ENCODE data around the gene KANTR. TPM values are rescaled to one million over a fixed set of nuclear protein-coding genes. Genes with fewer than 3 reads are reported as not detected.

Gene KANTR
- total RNA-seq, 1 experiment from 2014 or later = 9.7 TPM

- TF ChIP-seq EZH2 (IDR thresholded peaks at IDR 0.05; ENCODE audit: low read length, unreplicated experiment) (no peak), CTCF (conservative IDR thresholded peaks at IDR 0.05; ENCODE audit: low read depth, low read length) (no peak), EZH2phosphoT487 (IDR thresholded peaks at IDR 0.05; ENCODE audit: borderline replicate concordance, low read length) (no peak)
- no peak overlapping the region for H3K27ac ChIP-seq (ENCODE audit: low read length)
- ATAC-seq (no peak), DNase-seq (no peak)
- H3K79me2 ChIP-seq (ENCODE audit: low read length) = no peaks in the 10 kb centered on the region
- H3K4me1 ChIP-seq (ENCODE audit: insufficient read depth, low read length) = peaks cover 7% of the 10 kb centered on the region; the same call in 1 of the 2 replicates
- POLR2A ChIA-PET (ENCODE audit: unreplicated experiment) = no interaction called here
- intact Hi-C loops (cut with micrococcal nuclease) = no loop called here
- TSS peak; percentile 20 for BruUV-seq (replicated peaks)
- H2AFZ ChIP-seq (ENCODE audit: low read length) = no peak overlapping the region
- H3K9me2 ChIP-seq (replicated peaks; ENCODE audit: low read length) = no peaks in the 10 kb centered on the region
- CTCF ChIA-PET = no interaction called here
- H3K9me3 ChIP-seq (ENCODE audit: low read length) = no peaks in the 10 kb centered on the region
- no peaks in the 10 kb centered on the region for H3K36me3 ChIP-seq (ENCODE audit: low read depth, low read length)
- H4K20me1 ChIP-seq (ENCODE audit: low read length) = no peaks in the 10 kb centered on the region
- H3K27me3 ChIP-seq (ENCODE audit: low read length) = no peaks in the 10 kb centered on the region
- no peak overlapping the region for H3K4me2 ChIP-seq (ENCODE audit: low read length)
- no peak overlapping the region for H3K9ac ChIP-seq (ENCODE audit: low read length)
- no peaks in the 10 kb centered on the region for H3F3A ChIP-seq (ENCODE audit: low read length, unreplicated experiment)
- H3K4me3 ChIP-seq (ENCODE audit: low read length) = no peak overlapping the region
Observed at GRCh38 chrX:53073115-53073586, 20.8 kb upstream of the KANTR start.

- H3K36me3 ChIP-seq (ENCODE audit: low read depth, low read length) = no peaks in the 10 kb centered on the region
- TF ChIP-seq EZH2 (IDR thresholded peaks at IDR 0.05; ENCODE audit: low read length, unreplicated experiment) = no peak
- no peak for TF ChIP-seq EZH2phosphoT487 (IDR thresholded peaks at IDR 0.05; ENCODE audit: borderline replicate concordance, low read length)
- TF ChIP-seq CTCF (conservative IDR thresholded peaks at IDR 0.05; ENCODE audit: low read depth, low read length) = no peak
- no peaks in the 10 kb centered on the region for H3F3A ChIP-seq (ENCODE audit: low read length, unreplicated experiment)
- DNase-seq = no peak
- no peak overlapping the region for H2AFZ ChIP-seq (ENCODE audit: low read length)
- H3K9me3 ChIP-seq (ENCODE audit: low read length) = no peaks in the 10 kb centered on the region
- intact Hi-C loops (cut with micrococcal nuclease) = no loop called here
- H3K27me3 ChIP-seq (ENCODE audit: low read length) = no peaks in the 10 kb centered on the region
- ChIA-PET CTCF (no interaction called here), POLR2A (ENCODE audit: unreplicated experiment) (no interaction called here)
- no peak overlapping the region for H3K9ac ChIP-seq (ENCODE audit: low read length)
- no peak overlapping the region for H3K4me2 ChIP-seq (ENCODE audit: low read length)
- BruUV-seq (replicated peaks) = no TSS peak
- no peaks in the 10 kb centered on the region for H3K79me2 ChIP-seq (ENCODE audit: low read length)
- no peaks in the 10 kb centered on the region for H4K20me1 ChIP-seq (ENCODE audit: low read length)
- no peaks in the 10 kb centered on the region for H3K9me2 ChIP-seq (replicated peaks; ENCODE audit: low read length)
- no peak overlapping the region for H3K4me3 ChIP-seq (ENCODE audit: low read length)
- no peak overlapping the region for H3K27ac ChIP-seq (ENCODE audit: low read length)
- peaks cover 7% of the 10 kb centered on the region; the same call in 1 of the 2 replicates for H3K4me1 ChIP-seq (ENCODE audit: insufficient read depth, low read length)
- no peak for ATAC-seq
Observed at GRCh38 chrX:53075011-53075410, 18.9 kb upstream of the KANTR start.

- Histone ChIP-seq H3K27me3 (ENCODE audit: low read length) (no peaks in the 10 kb centered on the region), H3K9me2 (replicated peaks; ENCODE audit: low read length) (no peaks in the 10 kb centered on the region), H3K36me3 (ENCODE audit: low read depth, low read length) (no peaks in the 10 kb centered on the region), H3K79me2 (ENCODE audit: low read length) (no peaks in the 10 kb centered on the region), H3F3A (ENCODE audit: low read length, unreplicated experiment) (no peaks in the 10 kb centered on the region), H3K4me2 (ENCODE audit: low read length) (no peak overlapping the region), H4K20me1 (ENCODE audit: low read length) (no peaks in the 10 kb centered on the region), H3K4me3 (ENCODE audit: low read length) (no peak overlapping the region), H3K9ac (ENCODE audit: low read length) (no peak overlapping the region), H3K27ac (ENCODE audit: low read length) (no peak overlapping the region), H3K9me3 (ENCODE audit: low read length) (no peaks in the 10 kb centered on the region), H3K4me1 (ENCODE audit: insufficient read depth, low read length) (peaks cover 7% of the 10 kb centered on the region; the same call in 1 of the 2 replicates), H2AFZ (ENCODE audit: low read length) (no peak overlapping the region)
- DNase-seq (no peak), ATAC-seq (no peak)
- no peak for TF ChIP-seq EZH2phosphoT487 (IDR thresholded peaks at IDR 0.05; ENCODE audit: borderline replicate concordance, low read length)
- TF ChIP-seq EZH2 (IDR thresholded peaks at IDR 0.05; ENCODE audit: low read length, unreplicated experiment) = no peak
- TF ChIP-seq CTCF (conservative IDR thresholded peaks at IDR 0.05; ENCODE audit: low read depth, low read length) = no peak
- BruUV-seq (replicated peaks) = no TSS peak
- POLR2A ChIA-PET (ENCODE audit: unreplicated experiment) = no interaction called here
- intact Hi-C loops (cut with micrococcal nuclease) = no loop called here
- CTCF ChIA-PET = no interaction called here
Observed at GRCh38 chrX:53076671-53077070, 17.3 kb upstream of the KANTR start.

Data from PC-3 (cell line).